HUDEP-2 (cell line): ENCODE measurements around the gene DMD.

Source experiments
- DNase-seq, 76 experiments: peaks; one replicate each; lab custom pipeline; 2025; ENCODE audit not compliant: unreplicated experiment in 76 of 76; lab: John Stamatoyannopoulos, UW

DMD gene

GRCh38 chrX:32293962-32294700 lies 917.2 kb downstream of the DMD start:
- no peak for DNase-seq

- DNase-seq = no peak
Measured at GRCh38 chrX:32289356-32289755, 922.0 kb downstream of the DMD start.

- DNase-seq = no peak
Measured at GRCh38 chrX:32281853-32282252, 929.5 kb downstream of the DMD start.

- DNase-seq = no peak
Measured at GRCh38 chrX:32280921-32281320, 930.4 kb downstream of the DMD start.

GRCh38 chrX:32280489-32280888 lies 930.9 kb downstream of the DMD start:
- no peak for DNase-seq

GRCh38 chrX:32276153-32276552 lies 935.2 kb downstream of the DMD start:
- no peak for DNase-seq

- no peak for DNase-seq
Measured at GRCh38 chrX:32269866-32270265, 941.5 kb downstream of the DMD start.

- no peak for DNase-seq
Measured at GRCh38 chrX:32268207-32268606, 943.1 kb downstream of the DMD start.

GRCh38 chrX:32267796-32268195 lies 943.6 kb downstream of the DMD start:
- DNase-seq = no peak

GRCh38 chrX:32246675-32247074 lies 964.7 kb downstream of the DMD start:
- peak in 5 of 76 experiments; percentile 0 to 2 (median 0) for DNase-seq

GRCh38 chrX:32195611-32196010 lies 1015.7 kb downstream of the DMD start:
- no peak for DNase-seq

GRCh38 chrX:32191316-32191715 lies 1020.0 kb downstream of the DMD start:
- no peak for DNase-seq

- no peak for DNase-seq
Measured at GRCh38 chrX:32185160-32185559, 1026.2 kb downstream of the DMD start.

GRCh38 chrX:32183066-32183465 lies 1028.3 kb downstream of the DMD start:
- DNase-seq = no peak

- no peak for DNase-seq
Measured at GRCh38 chrX:32176510-32176909, 1034.8 kb downstream of the DMD start.

GRCh38 chrX:32170481-32170880 lies 1040.9 kb downstream of the DMD start:
- DNase-seq = no peak

GRCh38 chrX:32155044-32155638 lies 1056.2 kb downstream of the DMD start:
- DNase-seq = no peak

GRCh38 chrX:32153585-32153984 lies 1057.8 kb downstream of the DMD start:
- DNase-seq = no peak

- DNase-seq = no peak
Measured at GRCh38 chrX:32150141-32150540, 1061.2 kb downstream of the DMD start.

- no peak for DNase-seq
Measured at GRCh38 chrX:32141841-32142240, 1069.5 kb downstream of the DMD start.

- DNase-seq = no peak
Measured at GRCh38 chrX:32139476-32139875, 1071.9 kb downstream of the DMD start.

- DNase-seq = peak in 1 of 76 experiments; percentile 0
Measured at GRCh38 chrX:32137525-32137924, 1073.8 kb downstream of the DMD start.
